ENCODE results near the gene IMMP2L. TPM values are rescaled to one million over a fixed set of nuclear protein-coding genes. Genes with fewer than 3 reads are reported as not detected.

Gene IMMP2L
- total RNA-seq, 2 experiments from 2014 or later = 17.4 to 30.2 TPM

DNA sequence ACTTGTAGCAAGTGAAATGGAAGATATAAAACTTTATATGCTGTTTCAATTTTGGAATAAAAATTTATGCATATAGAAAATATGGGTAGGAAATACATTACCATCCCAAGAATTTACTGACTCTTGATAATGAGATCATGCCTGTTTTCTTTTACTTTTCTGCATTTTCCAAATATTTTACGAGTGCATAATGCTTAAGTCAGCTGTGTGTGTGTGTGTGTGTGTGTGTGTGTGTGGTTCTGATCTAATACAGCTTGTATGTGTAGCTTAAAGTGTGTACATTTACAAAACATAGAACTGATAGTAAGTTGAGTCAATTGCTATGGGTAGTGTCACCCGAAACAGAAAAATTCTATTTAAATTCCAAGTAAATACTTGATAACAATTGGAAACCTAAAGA lies 787.2 kb downstream of the IMMP2L start:
- Mint-ChIP-seq H3K4me3 (no peak overlapping the region), H3K27me3 (no peaks in the 10 kb centered on the region), H3K36me3 (ENCODE audit: low read depth) (no peaks in the 10 kb centered on the region), H3K27ac (no peak overlapping the region), H3K4me1 (ENCODE audit: low read depth) (peaks cover 7% of the 10 kb centered on the region), H3K9me3 (no peaks in the 10 kb centered on the region)
- no peak for ATAC-seq
- ChIA-PET POLR2A (no interaction called here), CTCF (no interaction called here)
- intact Hi-C loops (cut with micrococcal nuclease) = no loop called here
- TF ChIP-seq, protein P1, sequence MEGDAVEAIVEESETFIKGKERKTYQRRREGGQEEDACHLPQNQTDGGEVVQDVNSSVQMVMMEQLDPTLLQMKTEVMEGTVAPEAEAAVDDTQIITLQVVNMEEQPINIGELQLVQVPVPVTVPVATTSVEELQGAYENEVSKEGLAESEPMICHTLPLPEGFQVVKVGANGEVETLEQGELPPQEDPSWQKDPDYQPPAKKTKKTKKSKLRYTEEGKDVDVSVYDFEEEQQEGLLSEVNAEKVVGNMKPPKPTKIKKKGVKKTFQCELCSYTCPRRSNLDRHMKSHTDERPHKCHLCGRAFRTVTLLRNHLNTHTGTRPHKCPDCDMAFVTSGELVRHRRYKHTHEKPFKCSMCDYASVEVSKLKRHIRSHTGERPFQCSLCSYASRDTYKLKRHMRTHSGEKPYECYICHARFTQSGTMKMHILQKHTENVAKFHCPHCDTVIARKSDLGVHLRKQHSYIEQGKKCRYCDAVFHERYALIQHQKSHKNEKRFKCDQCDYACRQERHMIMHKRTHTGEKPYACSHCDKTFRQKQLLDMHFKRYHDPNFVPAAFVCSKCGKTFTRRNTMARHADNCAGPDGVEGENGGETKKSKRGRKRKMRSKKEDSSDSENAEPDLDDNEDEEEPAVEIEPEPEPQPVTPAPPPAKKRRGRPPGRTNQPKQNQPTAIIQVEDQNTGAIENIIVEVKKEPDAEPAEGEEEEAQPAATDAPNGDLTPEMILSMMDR (IDR thresholded peaks at IDR 0.05) = no peak
- DNase-seq = no peak

DNA sequence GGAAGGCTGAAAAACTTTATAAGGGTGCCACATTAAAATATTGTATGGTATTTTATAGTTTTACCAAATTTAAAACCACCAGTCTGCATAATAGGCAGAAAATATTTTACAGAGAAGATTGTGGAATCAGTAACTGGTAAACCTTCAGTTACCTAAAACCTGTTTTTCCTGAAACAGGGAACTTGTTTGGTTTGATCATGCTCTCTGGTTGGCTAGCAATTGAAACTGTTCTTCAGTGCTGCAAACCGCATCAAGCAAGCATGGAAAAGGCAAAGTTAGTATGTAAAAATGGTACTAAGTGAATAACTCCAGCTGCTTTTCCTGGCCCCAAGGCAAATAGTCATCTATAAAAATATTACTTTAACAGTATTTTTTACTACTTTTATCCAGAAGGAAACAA lies 788.2 kb downstream of the IMMP2L start:
- no peaks in the 10 kb centered on the region for H3K36me3 Mint-ChIP-seq (ENCODE audit: low read depth)
- peaks cover 4% of the 10 kb centered on the region for H3K4me1 Mint-ChIP-seq (ENCODE audit: low read depth)
- H3K27me3 Mint-ChIP-seq = no peaks in the 10 kb centered on the region
- intact Hi-C loops (cut with micrococcal nuclease) = no loop called here
- CTCF ChIA-PET = no interaction called here
- no peak overlapping the region for H3K27ac Mint-ChIP-seq
- ATAC-seq = no peak
- POLR2A ChIA-PET = interaction anchor here (0.6 kb wide), 1 partner anchor 14 kb away, joined by 3 read pairs; no protein-coding TSS in a partner anchor
- DNase-seq = no peak
- no peaks in the 10 kb centered on the region for H3K9me3 Mint-ChIP-seq
- TF ChIP-seq, protein P1 (IDR thresholded peaks at IDR 0.05) = no peak
- H3K4me3 Mint-ChIP-seq = no peak overlapping the region

DNA sequence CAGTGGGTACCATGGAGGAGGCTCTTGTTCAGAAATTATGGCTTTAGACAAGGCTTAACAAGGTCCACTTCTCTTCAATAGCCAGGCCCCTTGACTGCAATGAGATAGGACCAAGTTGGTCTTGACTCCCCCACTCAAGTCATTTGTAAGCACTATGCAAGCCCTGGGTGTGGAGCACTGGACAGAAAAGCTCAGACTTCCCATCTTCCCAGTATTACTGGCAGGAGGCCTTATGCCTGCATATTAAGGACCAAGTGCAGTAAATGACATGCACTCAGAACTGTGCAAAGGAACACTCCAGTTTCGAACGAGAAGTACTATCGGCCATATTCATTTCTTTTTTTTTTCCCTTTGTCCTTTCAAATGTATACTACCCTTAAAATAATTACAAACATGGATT lies 789.7 kb downstream of the IMMP2L start:
- ChIA-PET POLR2A (no interaction called here), CTCF (no interaction called here)
- TF ChIP-seq, protein P1 (IDR thresholded peaks at IDR 0.05) = no peak
- H3K9me3 Mint-ChIP-seq = no peaks in the 10 kb centered on the region
- DNase-seq (no peak), ATAC-seq (no peak)
- H3K4me1 Mint-ChIP-seq (ENCODE audit: low read depth) = peaks cover 4% of the 10 kb centered on the region
- H3K36me3 Mint-ChIP-seq (ENCODE audit: low read depth) = no peaks in the 10 kb centered on the region
- no peak overlapping the region for H3K27ac Mint-ChIP-seq
- no peak overlapping the region for H3K4me3 Mint-ChIP-seq
- intact Hi-C loops (cut with micrococcal nuclease) = no loop called here
- H3K27me3 Mint-ChIP-seq = no peaks in the 10 kb centered on the region

DNA sequence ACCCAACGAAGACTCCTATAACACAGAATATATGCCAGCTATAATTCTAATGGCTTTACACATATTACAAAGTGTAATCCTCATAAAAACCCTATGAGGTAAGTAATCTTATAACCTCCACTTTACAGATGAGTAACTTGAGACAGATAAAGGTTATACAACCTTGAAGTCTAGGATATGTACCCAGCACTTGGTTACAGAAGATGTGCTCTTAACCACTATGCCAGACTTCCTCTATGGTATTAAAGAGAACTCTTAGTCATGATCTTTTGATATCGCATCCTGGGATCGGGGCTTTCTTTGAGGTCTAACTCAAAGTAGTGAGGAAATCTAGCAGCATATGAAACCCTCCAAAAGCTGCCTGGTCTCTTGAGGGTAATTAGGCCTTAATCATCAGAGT lies 790.6 kb downstream of the IMMP2L start:
- ATAC-seq (peak; percentile 68), DNase-seq (peak; percentile 2)
- ChIA-PET POLR2A (no interaction called here), CTCF (no interaction called here)
- intact Hi-C loops (cut with micrococcal nuclease) = no loop called here
- TF ChIP-seq, protein P1 (IDR thresholded peaks at IDR 0.05) = no peak
- H3K36me3 Mint-ChIP-seq (ENCODE audit: low read depth) = no peaks in the 10 kb centered on the region
- H3K9me3 Mint-ChIP-seq = no peaks in the 10 kb centered on the region
- no peak overlapping the region for H3K4me3 Mint-ChIP-seq
- H3K27me3 Mint-ChIP-seq = no peaks in the 10 kb centered on the region
- H3K27ac Mint-ChIP-seq = no peak overlapping the region
- peaks cover 3% of the 10 kb centered on the region for H3K4me1 Mint-ChIP-seq (ENCODE audit: low read depth)

DNA sequence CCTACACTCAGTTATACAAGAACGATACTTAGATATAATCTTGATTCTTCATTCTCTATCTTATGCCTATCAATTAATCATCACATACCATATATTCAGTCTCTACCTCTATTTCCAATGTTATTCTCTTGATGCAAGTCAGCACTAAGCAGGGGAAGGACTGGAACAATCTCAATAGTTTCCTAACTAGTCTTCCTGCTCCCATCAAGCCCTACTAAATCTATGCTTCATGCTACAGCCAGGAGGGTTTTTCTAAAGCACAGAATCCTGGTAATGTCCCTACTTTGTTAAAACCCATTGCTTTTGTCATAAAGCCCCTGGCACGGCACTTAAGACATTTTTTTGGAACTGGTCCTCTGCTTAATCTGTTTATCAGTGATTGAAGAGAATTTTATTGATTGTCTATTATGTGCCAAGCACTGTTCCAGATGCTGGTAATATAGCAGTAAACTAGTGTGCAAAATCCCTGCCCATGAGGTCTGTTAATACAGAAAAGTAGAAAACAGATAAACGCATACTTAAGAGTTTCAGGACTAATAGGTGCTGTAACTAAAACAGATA lies 794.7 kb downstream of the IMMP2L start:
- peaks cover 2% of the 10 kb centered on the region for H3K4me1 Mint-ChIP-seq (ENCODE audit: low read depth)
- no peaks in the 10 kb centered on the region for H3K9me3 Mint-ChIP-seq
- POLR2A ChIA-PET = no interaction called here
- no peak overlapping the region for H3K27ac Mint-ChIP-seq
- TF ChIP-seq, protein P1 (IDR thresholded peaks at IDR 0.05) = no peak
- DNase-seq = no peak
- no peak for ATAC-seq
- no peak overlapping the region for H3K4me3 Mint-ChIP-seq
- no peaks in the 10 kb centered on the region for H3K27me3 Mint-ChIP-seq
- CTCF ChIA-PET = no interaction called here
- no peaks in the 10 kb centered on the region for H3K36me3 Mint-ChIP-seq (ENCODE audit: low read depth)
- intact Hi-C loops (cut with micrococcal nuclease) = no loop called here

Measured in activated CD8-positive, alpha-beta T cell treated with anti-CD3 and anti-CD28 coated beads for 36 hours (primary cell).